DMS114 treated with DMSO at 0.1 percent for 48 hours (cell line): ENCODE results near the gene SLC9A9.

Experiments used
- DNase-seq: peaks from one replicate; lab custom pipeline; 2025; ENCODE audit not compliant: unreplicated experiment; lab: John Stamatoyannopoulos, UW

The SLC9A9 gene

DNA sequence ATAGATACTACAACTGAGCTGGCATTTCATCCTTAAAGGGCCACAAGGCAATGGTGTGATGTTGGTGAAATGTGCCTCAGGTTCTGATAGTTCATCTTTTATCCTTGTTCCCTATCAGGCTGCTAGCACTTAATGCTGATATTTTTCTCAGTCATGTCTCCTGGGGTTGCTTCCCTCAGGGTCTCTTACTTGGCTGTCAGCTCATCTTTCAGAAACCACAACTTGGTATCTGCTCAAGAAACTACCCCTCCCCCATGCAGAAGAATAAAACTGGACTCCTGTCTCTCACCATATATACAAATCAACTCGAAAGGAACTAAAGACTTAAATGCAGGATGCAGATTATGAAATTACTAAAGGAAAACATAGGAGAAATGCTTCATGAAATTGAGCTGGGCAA, 420.6 kb downstream of the SLC9A9 start:
- no peak for DNase-seq

DNA sequence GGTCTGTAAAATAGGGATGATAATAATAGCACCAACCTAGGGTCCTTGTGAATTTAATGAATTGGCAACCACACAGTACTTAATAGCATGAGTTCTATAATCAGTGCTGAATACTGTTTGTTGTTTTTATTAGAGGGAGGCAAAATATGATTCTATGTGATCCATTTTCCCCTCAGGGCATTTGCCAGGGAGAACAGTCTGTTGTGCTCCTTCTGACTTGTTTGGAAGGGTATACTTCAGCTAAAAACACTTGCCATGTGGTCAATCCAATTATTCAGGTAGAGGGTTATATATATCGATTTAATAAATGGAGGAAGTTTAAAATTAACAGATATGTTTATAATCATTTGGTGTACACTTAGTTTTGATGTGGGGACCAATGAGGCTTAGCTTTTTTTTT, 423.4 kb downstream of the SLC9A9 start:
- DNase-seq, result no peak

DNA sequence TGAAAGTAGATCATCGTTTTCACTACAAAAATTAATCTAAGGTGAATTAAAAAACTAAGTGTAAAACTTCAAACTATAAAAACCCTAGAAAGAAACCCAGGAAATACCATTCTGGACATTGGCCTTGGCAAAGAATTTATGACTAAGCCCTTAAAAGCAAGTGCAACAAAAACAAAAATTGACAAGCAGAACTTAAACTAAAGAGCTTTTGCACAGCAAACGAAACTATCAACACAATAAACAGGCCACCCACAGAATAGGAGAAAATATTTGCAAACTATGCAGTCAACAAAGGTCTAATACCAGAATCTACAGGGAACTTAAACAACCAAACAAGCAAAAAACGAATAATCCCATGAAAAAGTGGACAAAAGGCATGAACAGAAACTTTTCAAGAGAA, 426.7 kb downstream of the SLC9A9 start:
- DNase-seq, result no peak

DNA sequence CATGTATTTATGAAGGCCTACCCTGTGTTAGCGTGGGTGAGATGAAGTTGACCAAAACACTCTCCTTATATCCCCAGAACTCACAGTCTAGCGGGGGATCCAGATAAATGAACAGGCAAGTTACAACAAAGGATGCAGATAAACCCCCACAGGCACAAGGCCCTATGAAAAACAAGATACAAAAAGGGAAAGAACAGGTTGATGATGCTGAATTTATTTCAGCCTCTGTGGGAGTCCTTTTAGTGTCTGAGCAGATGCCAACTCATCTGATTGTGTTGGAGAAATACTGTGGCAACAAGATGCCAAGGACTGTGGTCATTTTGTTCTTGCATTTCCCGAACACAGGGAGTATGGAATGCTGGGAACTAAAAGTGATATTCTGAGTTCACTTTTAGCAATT, 428.7 kb downstream of the SLC9A9 start:
- DNase-seq, result no peak

DNA sequence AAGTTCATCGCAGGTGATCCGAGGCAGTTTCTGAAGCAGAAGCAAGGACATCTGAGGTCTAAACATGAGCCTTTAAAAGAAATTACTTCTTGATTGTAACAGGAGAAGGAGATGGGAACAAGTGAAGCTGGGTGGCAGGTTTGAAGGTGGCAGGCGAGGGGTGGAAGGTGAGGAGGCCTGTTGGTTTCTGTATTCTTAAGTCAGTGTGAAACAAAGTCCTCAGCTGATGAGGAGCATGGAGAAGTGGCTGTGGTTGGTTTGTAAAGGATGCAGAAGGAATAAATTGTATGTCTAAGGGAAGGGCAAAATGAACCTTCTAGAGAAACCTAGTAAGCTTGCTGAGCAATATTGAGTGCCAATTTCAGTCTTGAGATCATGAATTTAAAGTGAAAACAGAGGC, 429.9 kb downstream of the SLC9A9 start:
- DNase-seq, result no peak

DNA sequence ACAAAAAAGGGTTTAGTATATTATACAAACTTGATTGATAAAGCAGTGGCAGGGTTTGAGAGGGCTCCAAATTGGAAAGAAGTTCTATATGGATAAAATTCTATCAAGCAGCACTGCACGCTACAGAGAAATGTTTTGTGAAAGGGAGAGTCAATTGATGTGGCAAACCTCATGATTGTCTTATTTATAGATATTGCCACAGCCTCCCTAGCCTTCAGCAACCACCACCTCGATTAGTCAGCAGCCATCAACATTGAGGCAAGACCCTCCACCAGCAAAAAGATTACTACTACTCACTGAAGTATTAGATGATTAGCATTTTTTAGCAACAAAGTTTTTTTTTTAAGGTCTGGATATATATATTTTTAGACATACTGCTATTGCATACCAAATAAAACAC, 432.0 kb downstream of the SLC9A9 start:
- no peak for DNase-seq

DNA sequence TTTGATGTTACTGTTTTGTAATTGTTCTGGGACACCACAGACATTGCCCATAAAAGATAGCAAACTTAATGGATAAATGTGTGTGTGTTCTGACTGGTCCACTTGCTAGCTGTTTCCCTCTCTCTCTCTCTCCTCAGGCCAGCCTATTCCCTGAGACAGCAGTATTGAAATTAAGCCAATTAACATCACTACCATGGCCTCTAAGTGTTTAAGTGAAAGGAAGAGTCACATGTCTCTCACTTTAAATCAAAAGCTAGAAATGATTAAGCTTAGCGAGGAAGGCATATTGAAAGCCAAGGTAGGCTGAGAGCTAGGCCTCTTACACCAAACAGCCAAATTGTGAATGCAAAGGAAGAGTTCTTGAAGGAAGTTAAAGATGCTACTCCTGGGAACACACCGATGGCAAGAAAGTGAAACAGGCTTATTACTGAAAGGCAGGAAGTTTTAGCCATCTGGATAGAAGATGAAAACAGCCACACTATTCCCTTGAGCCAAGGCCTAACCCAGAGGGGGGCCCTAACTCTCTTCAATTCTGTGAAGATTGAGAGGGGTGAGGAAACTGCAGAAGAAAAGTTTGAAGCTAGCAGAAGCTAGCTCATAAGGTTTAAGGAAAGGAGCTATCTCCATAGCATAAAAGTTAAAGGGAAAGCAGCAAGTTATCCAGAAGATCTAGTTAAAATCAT, 433.6 kb downstream of the SLC9A9 start:
- no peak for DNase-seq

DNA sequence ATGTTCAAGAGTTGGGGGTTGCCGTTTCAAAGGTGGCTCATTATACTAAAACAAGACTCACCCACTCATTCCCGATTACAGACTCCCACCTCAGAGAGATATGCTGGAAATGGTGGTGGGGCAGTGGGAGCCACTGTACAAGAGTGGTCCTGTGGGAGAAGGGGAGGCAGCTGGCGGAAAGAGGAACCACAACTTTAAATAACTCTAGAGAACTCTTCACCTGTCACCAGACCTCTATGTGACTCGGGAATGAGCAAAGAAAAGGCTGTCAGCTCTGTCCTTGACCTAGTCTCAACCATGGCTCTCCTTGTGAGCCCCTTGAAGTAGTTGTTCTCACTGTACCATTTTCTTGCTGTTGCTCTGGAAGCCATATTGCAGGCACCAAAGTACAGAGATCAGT, 434.9 kb downstream of the SLC9A9 start:
- DNase-seq, result no peak

DNA sequence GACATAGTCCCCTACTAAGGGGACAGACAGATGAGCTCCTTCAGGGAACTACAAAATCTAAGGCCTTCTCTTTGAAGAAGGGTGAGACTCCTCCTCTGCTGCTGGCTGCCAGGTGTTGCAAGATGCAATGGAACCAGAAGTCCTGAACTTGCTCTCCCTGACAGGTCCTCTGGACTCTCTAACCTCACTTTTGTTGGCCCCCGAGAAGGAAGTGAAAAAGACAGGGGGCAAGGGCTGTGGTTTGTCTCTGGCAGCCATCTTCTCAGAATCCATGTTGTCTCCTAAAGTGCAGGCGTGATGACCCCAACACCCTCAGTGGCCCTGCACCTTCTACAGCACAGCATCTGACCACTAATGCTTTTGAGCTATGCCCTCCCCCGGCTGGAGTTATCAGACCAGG, 436.2 kb downstream of the SLC9A9 start:
- no peak for DNase-seq

DNA sequence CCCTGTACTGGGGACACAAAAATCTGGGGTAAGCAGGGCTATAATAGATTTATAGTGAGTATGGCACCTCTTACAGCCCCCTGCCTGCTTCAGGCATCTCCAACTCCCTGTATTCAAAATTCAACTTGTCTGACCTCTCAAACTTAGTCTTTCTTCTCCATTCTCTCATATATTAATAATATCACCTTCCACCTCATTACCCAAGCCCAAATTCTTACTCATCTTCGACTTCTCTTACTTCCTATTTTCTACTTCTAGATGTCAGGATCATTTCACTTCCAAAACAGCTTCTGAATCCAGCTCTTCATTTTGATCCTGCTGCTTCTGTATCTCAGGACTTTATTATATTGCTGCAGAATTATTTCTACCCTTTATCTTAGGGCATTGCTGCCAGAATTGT, 438.0 kb downstream of the SLC9A9 start:
- DNase-seq, result no peak

DNA sequence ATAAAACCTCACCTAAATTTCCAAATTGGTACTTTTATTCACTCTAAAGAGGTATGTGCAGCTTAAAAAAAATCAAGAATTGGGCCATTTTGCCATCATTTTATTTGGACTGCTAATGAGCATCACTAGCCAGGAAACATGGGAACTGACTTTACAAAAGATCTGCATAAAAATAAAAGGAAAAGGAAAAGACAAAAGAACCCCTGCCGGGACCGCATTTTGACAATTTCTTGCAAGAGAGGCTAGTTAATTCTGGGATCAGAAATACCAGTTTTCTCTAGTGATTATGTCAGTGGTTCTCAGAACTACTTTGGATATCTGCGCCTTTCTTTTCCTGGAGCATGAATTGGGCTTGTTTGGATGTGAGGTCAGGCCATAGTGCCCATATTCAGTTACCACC, 439.5 kb downstream of the SLC9A9 start:
- DNase-seq, result no peak

DNA sequence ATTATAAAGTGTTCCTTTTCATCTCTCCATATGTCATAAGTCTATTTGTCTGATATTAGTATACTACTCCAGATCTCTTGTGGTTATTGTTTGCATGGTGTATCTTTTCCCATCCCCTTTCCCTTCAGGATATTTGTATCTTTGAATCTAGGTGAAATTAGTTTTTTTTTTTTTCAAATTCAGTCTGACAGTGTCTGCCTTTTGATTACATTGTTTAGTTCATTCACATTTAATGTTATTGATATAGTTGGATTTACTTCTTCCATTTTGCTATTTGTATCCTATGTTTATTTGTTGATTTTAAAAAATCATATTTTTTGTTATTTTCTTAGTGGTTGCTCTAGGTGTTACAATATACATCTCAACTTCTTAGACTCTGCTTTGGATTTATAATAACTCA, 445.7 kb downstream of the SLC9A9 start:
- DNase-seq, result no peak

DNA sequence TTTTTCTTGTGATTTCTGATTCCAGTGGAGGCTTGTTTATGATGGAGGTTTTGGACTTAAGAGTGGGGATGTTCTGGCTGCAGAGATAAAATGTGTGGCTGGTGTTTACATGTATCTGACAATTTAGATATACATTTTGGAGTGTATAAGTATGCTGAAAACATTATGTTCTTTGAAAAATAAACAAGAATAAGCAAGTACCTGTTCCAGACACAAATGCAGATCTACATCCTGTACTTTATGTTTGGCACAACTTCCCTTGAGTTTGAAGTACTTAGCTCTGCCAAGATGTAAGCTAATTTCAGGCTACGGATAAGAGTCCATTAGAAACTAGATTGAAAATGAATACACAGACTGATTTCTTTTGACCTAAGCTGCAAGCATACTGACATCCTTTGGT, 451.5 kb downstream of the SLC9A9 start:
- DNase-seq, result no peak

DNA sequence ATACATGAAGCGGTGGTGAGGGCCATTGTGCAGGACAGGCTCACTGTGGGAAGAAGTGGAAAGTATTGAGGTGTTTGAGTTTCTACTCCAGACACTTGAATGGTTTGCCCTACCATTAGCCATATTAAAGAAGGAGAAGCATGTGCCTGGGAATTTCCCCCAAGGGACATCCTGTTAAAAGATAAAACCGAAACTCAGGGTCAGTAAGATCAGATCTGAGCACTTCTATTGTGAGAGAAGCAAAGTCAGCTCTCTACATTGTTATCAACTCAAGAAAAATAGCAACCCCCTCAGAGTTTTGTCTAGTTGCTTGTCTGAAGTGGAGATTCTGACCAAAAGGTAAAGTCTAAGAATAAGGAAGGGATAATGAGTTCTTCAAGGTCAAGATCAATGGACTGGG, 458.9 kb downstream of the SLC9A9 start:
- no peak for DNase-seq

DNA sequence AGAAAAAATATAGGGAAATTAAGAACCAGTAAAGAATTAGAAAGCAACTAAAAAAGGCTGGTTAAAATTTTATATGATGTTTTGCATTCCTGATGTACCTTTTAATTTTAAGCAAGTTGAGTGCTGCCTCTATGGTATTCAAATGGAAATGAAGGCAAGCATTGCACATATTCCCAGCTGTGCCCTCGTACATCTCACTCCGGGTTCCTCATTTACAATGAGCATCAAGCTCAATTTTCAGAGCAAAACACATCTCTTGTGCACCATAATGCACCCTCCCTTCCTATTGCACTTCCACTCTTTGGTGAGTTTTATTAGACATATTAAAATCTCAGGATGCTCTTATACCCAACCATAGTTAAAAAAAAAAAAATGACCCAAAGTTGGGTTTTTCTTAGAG, 460.8 kb downstream of the SLC9A9 start:
- DNase-seq, result no peak

DNA sequence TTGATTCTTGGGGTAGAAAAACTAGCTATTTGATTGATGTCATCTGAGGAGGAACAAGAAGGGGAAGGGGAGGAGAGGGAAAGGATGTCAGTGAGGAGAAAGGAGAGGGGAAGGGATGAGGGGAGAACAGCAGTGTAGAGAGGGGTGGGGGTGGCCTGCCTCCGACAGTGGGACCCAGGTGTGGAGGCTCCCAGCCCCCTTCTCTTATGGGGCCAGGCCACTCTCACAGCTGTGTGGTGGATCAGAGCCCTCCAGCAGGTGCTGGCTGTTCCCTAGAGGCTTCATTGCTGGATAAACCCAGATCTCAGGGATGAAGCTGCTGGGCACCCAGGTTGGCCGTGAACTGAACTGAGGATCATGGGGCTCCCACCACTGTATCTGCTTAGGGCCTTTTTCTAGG, 464.2 kb downstream of the SLC9A9 start:
- DNase-seq, result no peak

DNA sequence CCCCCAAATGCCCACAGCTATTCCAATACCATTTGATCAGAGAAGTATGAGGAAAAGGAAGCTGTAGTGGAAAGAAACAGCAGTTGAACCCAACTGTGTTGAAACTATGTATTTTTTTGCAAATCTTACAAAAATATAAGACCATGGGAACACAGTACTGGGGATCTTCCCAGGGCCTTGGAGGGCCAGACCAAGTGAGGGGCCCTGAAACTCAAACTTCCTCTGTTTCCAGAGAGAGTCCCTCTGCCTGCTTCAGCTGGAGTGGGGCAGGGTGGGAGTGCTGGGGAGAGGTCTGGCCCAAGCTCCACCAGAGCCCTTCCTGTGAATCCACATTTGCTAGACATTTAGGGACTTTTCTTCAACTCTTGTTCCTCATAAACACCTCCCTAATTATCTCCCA, 464.8 kb downstream of the SLC9A9 start:
- DNase-seq, result no peak

DNA sequence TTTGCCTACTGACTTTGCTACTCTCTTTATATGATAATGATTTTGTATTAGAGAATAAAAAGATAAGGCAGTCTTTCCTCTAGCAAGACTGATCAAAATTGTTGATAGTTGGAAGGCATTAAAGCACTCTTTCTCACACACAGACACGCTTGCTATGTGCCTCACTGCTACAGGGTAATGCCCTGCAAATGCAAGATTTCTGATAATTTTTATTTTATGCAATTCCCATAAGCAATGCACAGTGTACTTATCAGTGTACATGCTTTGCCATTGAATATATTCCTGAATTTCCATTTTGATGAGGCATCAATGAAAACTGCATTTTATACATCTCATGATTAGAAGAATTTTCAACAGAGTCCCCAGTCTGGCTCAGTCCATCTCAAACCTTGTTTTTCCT, 465.5 kb downstream of the SLC9A9 start:
- no peak for DNase-seq

DNA sequence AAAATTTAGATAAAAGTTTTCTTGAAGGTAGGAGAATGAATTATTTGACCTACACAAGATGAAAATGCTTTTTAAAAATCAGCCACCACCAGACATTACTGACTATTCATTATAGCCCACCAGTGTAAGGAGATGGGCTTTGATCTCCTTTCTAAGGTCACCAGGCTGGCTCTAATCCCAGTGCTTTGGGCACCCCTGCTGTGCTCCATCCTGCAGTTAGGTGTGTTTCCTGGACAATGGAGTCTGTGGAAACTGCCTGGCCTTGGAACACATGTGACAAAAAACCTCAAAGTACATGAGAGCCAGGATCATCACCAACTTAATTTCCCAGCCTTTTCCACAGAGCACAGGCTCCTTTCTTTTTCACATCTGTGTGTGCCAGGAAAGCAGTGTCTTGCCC, 467.8 kb downstream of the SLC9A9 start:
- DNase-seq, result no peak

DNA sequence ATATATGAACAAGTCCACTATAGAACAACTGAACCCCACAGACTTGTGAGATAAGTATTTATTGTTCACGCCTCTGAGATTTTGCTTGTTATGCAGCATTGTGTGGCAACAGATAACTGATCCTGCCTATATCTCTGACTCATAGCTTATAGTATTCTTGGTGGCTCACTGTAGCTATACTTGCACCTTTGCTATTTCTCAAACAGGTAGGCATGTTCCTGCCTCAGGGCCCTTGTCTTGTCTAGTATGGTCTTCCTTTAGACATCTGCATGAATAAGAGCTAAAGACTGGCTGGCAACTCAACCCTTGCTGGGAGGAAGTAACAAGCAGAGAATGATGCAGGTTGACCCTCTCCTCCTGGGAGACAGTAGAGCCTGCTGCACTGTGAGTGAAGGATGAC, 472.6 kb downstream of the SLC9A9 start:
- DNase-seq, result no peak

DNA sequence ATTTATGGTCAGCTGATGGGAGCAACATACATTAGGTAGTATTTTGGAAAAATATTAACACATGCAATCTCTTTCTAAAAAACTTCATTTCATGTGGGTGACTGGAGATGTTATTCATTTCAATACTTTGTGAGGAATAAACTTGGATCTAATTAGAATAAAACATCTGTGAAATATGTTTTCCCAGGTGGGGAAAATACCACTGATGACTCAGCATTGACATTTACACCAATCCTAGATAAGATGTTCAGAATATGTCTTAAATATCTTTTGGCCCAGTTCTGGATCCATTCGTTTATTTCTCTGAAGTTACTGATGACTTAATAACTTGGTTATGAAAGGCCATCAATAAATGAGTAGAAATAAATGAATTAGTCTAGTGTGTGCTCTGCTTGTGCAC, 481.1 kb downstream of the SLC9A9 start:
- no peak for DNase-seq

DNA sequence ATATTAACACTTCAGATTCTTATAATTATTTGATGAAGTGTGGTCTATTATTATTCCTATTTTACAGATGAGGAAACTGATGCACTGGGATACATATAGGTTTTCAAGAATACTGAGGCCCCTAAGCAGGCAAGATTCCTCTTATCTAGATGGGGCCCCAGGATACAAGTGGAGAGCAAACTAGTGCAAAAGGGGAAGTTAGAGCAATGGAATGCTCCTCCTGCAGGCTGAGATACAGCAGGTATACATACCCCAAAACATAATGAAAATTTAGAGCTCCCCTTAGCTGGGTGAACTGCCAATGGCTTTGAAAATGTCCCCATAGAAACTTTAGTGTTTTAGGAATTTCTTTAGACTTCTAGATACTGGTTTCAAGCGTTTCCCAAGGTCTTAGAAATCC, 481.6 kb downstream of the SLC9A9 start:
- DNase-seq, result no peak

DNA sequence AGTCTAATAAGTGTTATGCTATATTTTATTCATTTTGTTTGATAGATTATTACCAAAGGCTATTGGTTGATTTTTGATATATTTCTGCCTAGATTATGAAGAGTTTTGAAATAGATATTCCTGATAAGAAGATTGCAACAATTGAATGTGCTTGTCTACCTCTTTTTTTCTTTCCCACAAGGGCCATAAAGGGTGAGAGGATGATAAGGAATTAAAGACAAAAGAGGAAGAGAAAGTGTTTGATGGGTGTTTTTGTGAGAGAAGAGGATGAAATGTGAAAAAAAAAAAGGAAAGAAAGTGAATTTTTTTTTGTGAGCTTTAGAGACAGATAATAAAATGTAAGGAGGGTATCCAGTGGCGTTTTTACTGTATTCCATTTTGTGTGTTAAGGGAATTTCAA, 484.3 kb downstream of the SLC9A9 start:
- DNase-seq, result no peak

DNA sequence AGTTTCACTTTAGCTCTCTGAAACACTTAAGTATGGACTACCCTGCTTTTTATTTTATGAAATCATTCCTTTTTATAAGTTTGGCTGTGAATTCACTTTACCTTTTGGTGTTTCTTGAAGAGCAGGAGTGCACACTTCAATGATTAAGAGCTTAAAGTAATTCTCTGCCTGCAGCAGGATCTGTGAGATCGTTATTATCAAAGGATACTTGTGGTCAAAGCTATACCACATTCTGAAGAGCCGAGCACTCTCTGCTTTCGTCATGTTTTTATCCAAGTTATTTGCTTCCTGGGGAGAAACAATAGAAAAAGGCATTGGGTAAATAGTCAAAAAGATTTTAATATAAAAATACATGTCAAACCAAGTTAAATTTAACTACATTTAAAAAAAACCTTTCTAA, 485.0 kb downstream of the SLC9A9 start:
- DNase-seq, result no peak
